WTC11 (cell line): ENCODE data around the gene NAT8L. TPM values are rescaled to one million over a fixed set of nuclear protein-coding genes. Genes with fewer than 3 reads are reported as not detected.
A peak's percentile ranks its signal among the peaks of the same experiment; 100 is the strongest.

Experiments used
- ATAC-seq: fragments of 200-7000 bp; cut with Tn5 transposase; 2 replicates; pipeline ENCODE4 v1.10.0; 2021; ENCODE audit warnings: mild to moderate bottlenecking, moderate library complexity
- CTCF ChIA-PET: fragments of 300-600 bp; sonication (Branson Sonifier 250); formaldehyde crosslinking; loops from one replicate; lab custom pipeline; 2021; ENCODE audit warnings: antibody characterized with exemption; lab: Charles Lee
- POLR2A ChIA-PET: fragments of 350-600 bp; sonication (Branson Sonifier 250); formaldehyde crosslinking; loops from one replicate; lab custom pipeline; 2021; ENCODE audit warnings: antibody characterized with exemption; lab: Charles Lee
- DNase-seq: peaks from one replicate; pipeline ENCODE4 v3.0.0; 2021; ENCODE audit warnings: low spot score
- H3K27ac Mint-ChIP-seq: 2 replicates; pipeline ENCODE4 v1.8.0; 2021; ENCODE audit warnings: mixed read lengths
- H3K27me3 Mint-ChIP-seq: 2 replicates; pipeline ENCODE4 v1.8.0; 2021; ENCODE audit warnings: low read depth, mild to moderate bottlenecking, moderate library complexity, mixed read lengths
- H3K36me3 Mint-ChIP-seq: 2 replicates; pipeline ENCODE4 v1.8.0; 2021; ENCODE audit warnings: mixed read lengths
- H3K4me1 Mint-ChIP-seq: 2 replicates; pipeline ENCODE4 v1.8.0; 2022; ENCODE audit warnings: mixed read lengths
- H3K4me3 Mint-ChIP-seq: 2 replicates; pipeline ENCODE4 v1.8.0; 2021; ENCODE audit warnings: mild to moderate bottlenecking, moderate library complexity, mixed read lengths
- H3K9me3 Mint-ChIP-seq: 2 replicates; pipeline ENCODE4 v1.8.0; 2021; ENCODE audit warnings: mixed read lengths
- ATF2 ChIP-seq: sonication (generic); formaldehyde crosslinking; IDR thresholded peaks from 2 replicates; pipeline ENCODE4 v1.8.1; 2022; ENCODE audit warnings: low read depth, missing genetic modification reagents, borderline replicate concordance
- CDX4 ChIP-seq: fragments of 250-450 bp; sonication (Bioruptor Pico); IDR thresholded peaks from 2 replicates; pipeline ENCODE4 v1.9.0; 2021; ENCODE audit warnings: moderate library complexity, mild to moderate bottlenecking, inconsistent platforms, borderline replicate concordance
- CTCF ChIP-seq: fragments of 200-600 bp; IDR thresholded peaks from 2 replicates; pipeline ENCODE4 v1.8.0; 2022; ENCODE audit warnings: antibody characterized with exemption
- E2F4 ChIP-seq: sonication (generic); formaldehyde crosslinking; IDR thresholded peaks from 2 replicates; pipeline ENCODE4 v1.8.1; 2022; ENCODE audit warnings: low read depth, mild to moderate bottlenecking, moderate library complexity, missing genetic modification reagents, borderline replicate concordance
- FOXJ3 ChIP-seq: sonication (generic); formaldehyde crosslinking; IDR thresholded peaks from 2 replicates; pipeline ENCODE4 v1.9.0; 2021; ENCODE audit warnings: missing genetic modification reagents, mild to moderate bottlenecking, borderline replicate concordance
- IRF2 ChIP-seq: sonication (generic); formaldehyde crosslinking; IDR thresholded peaks from 2 replicates; pipeline ENCODE4 v1.8.0; 2022; ENCODE audit warnings: low read depth, missing genetic modification reagents, borderline replicate concordance
- MLX ChIP-seq: sonication (generic); formaldehyde crosslinking; IDR thresholded peaks from 2 replicates; pipeline ENCODE4 v1.8.1; 2023; ENCODE audit warnings: mild to moderate bottlenecking, missing genetic modification reagents, moderate library complexity
- NR1H2 ChIP-seq: sonication (generic); formaldehyde crosslinking; IDR thresholded peaks from 2 replicates; pipeline ENCODE4 v1.9.0; 2021; ENCODE audit warnings: mild to moderate bottlenecking, moderate library complexity, missing genetic modification reagents
- OVOL2 ChIP-seq: fragments of 250-450 bp; sonication (Bioruptor Pico); IDR thresholded peaks from 2 replicates; pipeline ENCODE4 v1.9.0; 2021; ENCODE audit warnings: mild to moderate bottlenecking, borderline replicate concordance
- PREB ChIP-seq: sonication (generic); formaldehyde crosslinking; IDR thresholded peaks from 2 replicates; pipeline ENCODE4 v1.8.1; 2022; ENCODE audit warnings: mild to moderate bottlenecking, missing genetic modification reagents, moderate library complexity, borderline replicate concordance
- TCF7 ChIP-seq: sonication (generic); formaldehyde crosslinking; IDR thresholded peaks from 2 replicates; pipeline ENCODE4 v1.8.0; 2022; ENCODE audit warnings: mild to moderate bottlenecking, low read depth, missing genetic modification reagents, moderate library complexity
- TEAD4 ChIP-seq: sonication (generic); formaldehyde crosslinking; IDR thresholded peaks from 2 replicates; pipeline ENCODE4 v1.8.0; 2022; ENCODE audit warnings: mild to moderate bottlenecking, missing genetic modification reagents
- TP53 ChIP-seq: sonication (generic); formaldehyde crosslinking; IDR thresholded peaks from 2 replicates; pipeline ENCODE4 v1.8.1; 2023; ENCODE audit warnings: mild to moderate bottlenecking, missing genetic modification reagents
- USF2 ChIP-seq: sonication (generic); formaldehyde crosslinking; IDR thresholded peaks from 2 replicates; pipeline ENCODE4 v1.8.1; 2023; ENCODE audit warnings: mild to moderate bottlenecking, missing genetic modification reagents, moderate library complexity
- ZBTB21 ChIP-seq: sonication (generic); formaldehyde crosslinking; IDR thresholded peaks from 2 replicates; pipeline ENCODE4 v1.8.1; 2023; ENCODE audit warnings: mild to moderate bottlenecking, missing genetic modification reagents, borderline replicate concordance
- ZBTB43 ChIP-seq: sonication (generic); formaldehyde crosslinking; IDR thresholded peaks from 2 replicates; pipeline ENCODE4 v1.8.1; 2023; ENCODE audit warnings: mild to moderate bottlenecking, missing genetic modification reagents
- ZNF263 ChIP-seq: sonication (generic); formaldehyde crosslinking; IDR thresholded peaks from 2 replicates; pipeline ENCODE4 v1.8.1; 2022; ENCODE audit warnings: low read depth, mild to moderate bottlenecking, moderate library complexity, missing genetic modification reagents
- ZNF416 ChIP-seq: fragments of 250-450 bp; sonication (Bioruptor Pico); IDR thresholded peaks from 2 replicates; pipeline ENCODE4 v1.9.0; 2021; ENCODE audit warnings: mild to moderate bottlenecking, inconsistent platforms
- total RNA-seq: library from RNA; stranded (reverse); gene quantifications from 3 replicates; pipeline ENCODE4 v1.2.3, GENCODE V29; 2021

Gene NAT8L
- total RNA-seq, 1 experiment from 2014 or later = 20.0 TPM

- no peak for TF ChIP-seq TEAD4
- no peak for TF ChIP-seq ATF2 (CRISPR knock-in tag)
- TF ChIP-seq NR1H2 (CRISPR knock-in tag) = no peak
- no peak for TF ChIP-seq USF2
- TF ChIP-seq MLX (CRISPR knock-in tag) = no peak
- no peak for TF ChIP-seq ZBTB21
- no peak for TF ChIP-seq ZNF263 (CRISPR knock-in tag)
- no peak for TF ChIP-seq IRF2
- no peak for TF ChIP-seq ZBTB43
- no peak for TF ChIP-seq CDX4
- TF ChIP-seq, all 79 proteins: peak for 0
- Mint-ChIP-seq H3K4me3 (no peak overlapping the region), H3K36me3 (no peaks in the 10 kb centered on the region), H3K27ac (peak overlapping the region; percentile 86), H3K4me1 (peaks cover 13% of the 10 kb centered on the region), H3K27me3 (peaks cover 22% of the 10 kb centered on the region), H3K9me3 (no peaks in the 10 kb centered on the region)
- DNase-seq (no peak), ATAC-seq (no peak; the same call in 1 of the 2 replicates)
- ChIA-PET POLR2A (no interaction called here), CTCF (no interaction called here)
Measured at GRCh38 chr4:2051086-2051485, 8.0 kb upstream of the NAT8L start.

GRCh38 chr4:2054217-2054616 lies 4.9 kb upstream of the NAT8L start:
- H3K27ac Mint-ChIP-seq = no peak overlapping the region
- no peak for TF ChIP-seq ZNF416 (CRISPR knock-in tag)
- TF ChIP-seq OVOL2 (CRISPR knock-in tag) = no peak
- TF ChIP-seq PREB (CRISPR knock-in tag) = no peak
- no peak for TF ChIP-seq TCF7 (CRISPR knock-in tag)
- H3K4me3 Mint-ChIP-seq = no peak overlapping the region
- H3K36me3 Mint-ChIP-seq = no peaks in the 10 kb centered on the region
- no peak for DNase-seq
- no peak for ATAC-seq
- peaks cover 41% of the 10 kb centered on the region for H3K27me3 Mint-ChIP-seq
- peaks cover 16% of the 10 kb centered on the region for H3K4me1 Mint-ChIP-seq
- CTCF ChIA-PET = no interaction called here
- POLR2A ChIA-PET = no interaction called here
- no peaks in the 10 kb centered on the region for H3K9me3 Mint-ChIP-seq

GRCh38 chr4:2057382-2058065 lies 1.6 kb upstream of the NAT8L start:
- ATAC-seq = no peak
- CTCF ChIA-PET = interaction anchor here (1.6 kb wide), 1 partner anchor 16 kb away, joined by 5 read pairs; a partner anchor contains a TSS
- no peak for DNase-seq
- H3K4me1 Mint-ChIP-seq = peaks cover 4% of the 10 kb centered on the region
- peaks cover 53% of the 10 kb centered on the region for H3K27me3 Mint-ChIP-seq
- H3K27ac Mint-ChIP-seq = no peak overlapping the region
- no peaks in the 10 kb centered on the region for H3K36me3 Mint-ChIP-seq
- POLR2A ChIA-PET = interaction anchor here (0.5 kb wide), 1 partner anchor 44 kb away, joined by 3 read pairs; no protein-coding TSS in a partner anchor
- peak overlapping the region; percentile 55 for H3K4me3 Mint-ChIP-seq
- no peaks in the 10 kb centered on the region for H3K9me3 Mint-ChIP-seq
- TF ChIP-seq E2F4 (CRISPR knock-in tag) = no peak
- TF ChIP-seq FOXJ3 (CRISPR knock-in tag) = no peak
- TF ChIP-seq CTCF = no peak
- TF ChIP-seq TP53 (CRISPR knock-in tag) = no peak
- TF ChIP-seq ZBTB43 = no peak
